ENCODE data around the gene ELOB. TPM values are rescaled to one million over a fixed set of nuclear protein-coding genes. Genes with fewer than 3 reads are reported as not detected.

Gene ELOB
- total and polyA plus RNA-seq, 10 of the 15 experiments (the other 5 are each of a cell fraction or from before 2014, with no cell fraction given) = 86.9 to 823 (median 263) TPM

- ATAC-seq (no peak), FAIRE-seq (no peak), DNase-seq (ENCODE audit: low read depth, low spot score) (no peak)
- H3K79me2 ChIP-seq (ENCODE audit: control insufficient read depth, insufficient read depth, low read length) = peaks cover 27% of the 10 kb centered on the region
- no peak overlapping the region for H3K4me2 ChIP-seq (ENCODE audit: control insufficient read depth, insufficient read depth)
- peaks cover 20 to 22% of the 10 kb centered on the region in 2 experiments; a peak in 3 of 4 replicates for H3K36me3 ChIP-seq (ENCODE audit: control insufficient read depth in 2 of 2, insufficient read depth in 2 of 2, low read length in 1 of 2)
- SMC1A ChIA-PET (ENCODE audit: uncharacterized antibody, unreplicated experiment) = no interaction called here
- H3K27ac ChIP-seq (ENCODE audit: control insufficient read depth, insufficient read depth) = no peak overlapping the region
- intact Hi-C loops (cut with micrococcal nuclease; ENCODE audit: unreplicated experiment) (no loop called here), in situ Hi-C loops (cut with MboI) (no loop called here)
- CTCF ChIA-PET = interaction anchor here (1.0 kb wide), 1 partner anchor 66 kb away, joined by 3 read pairs; no protein-coding TSS in a partner anchor
- H3K4me3 ChIP-seq = no peak overlapping the region
- TF ChIP-seq LARP7 (IDR thresholded peaks at IDR 0.05) = no peak
- peak; percentile 52 for TF ChIP-seq POLR2A (IDR thresholded peaks at IDR 0.05; ENCODE audit: low read depth, low read length)
- 0 out of 2 replicates have a peak, but pooled peaks have one; percentile 32 for TF ChIP-seq POLR2AphosphoS2 (IDR thresholded peaks at IDR 0.05; ENCODE audit: low read depth, low read length)
- 0 out of 2 replicates have a peak, but pooled peaks have one; percentile 9 for TF ChIP-seq PML (IDR thresholded peaks at IDR 0.05; ENCODE audit: low read length)
- no peak overlapping the region for H2AFZ ChIP-seq (ENCODE audit: control insufficient read depth, low read depth, low read length)
- H3K27me3 ChIP-seq (replicated peaks in 1 of 2; ENCODE audit: control insufficient read depth in 2 of 2, insufficient read depth in 2 of 2, low read length in 1 of 2) = no peaks in the 10 kb centered on the region
- TSS peak; percentile 25 for BruUV-seq (replicated peaks)
- H3K9ac ChIP-seq (ENCODE audit: control insufficient read depth, insufficient read depth, low read length) = no peak overlapping the region
- no peaks in the 10 kb centered on the region for H3K9me3 ChIP-seq (replicated peaks; ENCODE audit: control insufficient read depth, insufficient read depth, low read length)
- 85% methylated on average over 12 of the region's 12 CpGs for WGBS (ENCODE audit: insufficient coverage, insufficient replicate concordance, low lambda C conversion rate, missing lambda C conversion rate)
- H3K4me1 ChIP-seq (ENCODE audit: control insufficient read depth, insufficient read depth, low read length) = 0 out of 2 replicates have a peak, but pooled peaks cover 2% of the 10 kb centered on the region
- no peaks in the 10 kb centered on the region for H4K20me1 ChIP-seq (ENCODE audit: control insufficient read depth, insufficient read depth)
- POLR2A ChIA-PET = no interaction called here
- RAD21 ChIA-PET (ENCODE audit: unreplicated experiment) = no interaction called here
These were observed 3.7 kb downstream of the ELOB start for GRCh38 chr16:2773188-2773968.

- peaks cover 36% of the 10 kb centered on the region in 2 experiments; a peak in 3 of 4 replicates for H3K36me3 ChIP-seq (ENCODE audit: control insufficient read depth in 2 of 2, insufficient read depth in 2 of 2, low read length in 1 of 2)
- no peak overlapping the region for H3K4me3 ChIP-seq
- H3K4me1 ChIP-seq (ENCODE audit: control insufficient read depth, insufficient read depth, low read length) = no peaks in the 10 kb centered on the region
- SMC1A ChIA-PET (ENCODE audit: uncharacterized antibody, unreplicated experiment) = interaction anchor here (0.7 kb wide), 1 partner anchor 636 kb away, joined by 3 read pairs; the partner anchor contains the start of gene PKD1
- RAD21 ChIA-PET (ENCODE audit: unreplicated experiment) = no interaction called here
- CTCF ChIA-PET = no interaction called here
- no peak overlapping the region for H3K4me2 ChIP-seq (ENCODE audit: control insufficient read depth, insufficient read depth)
- no peak for DNase-seq (ENCODE audit: low read depth, low spot score)
- WGBS (ENCODE audit: insufficient coverage, insufficient replicate concordance, low lambda C conversion rate, missing lambda C conversion rate) = 80% methylated on average over 17 of the region's 18 CpGs
- H2AFZ ChIP-seq (ENCODE audit: control insufficient read depth, low read depth, low read length) = no peak overlapping the region
- no TSS peak for BruUV-seq (replicated peaks)
- POLR2A ChIA-PET = no interaction called here
- no peaks in the 10 kb centered on the region for H3K9me3 ChIP-seq (replicated peaks; ENCODE audit: control insufficient read depth, insufficient read depth, low read length)
- H4K20me1 ChIP-seq (ENCODE audit: control insufficient read depth, insufficient read depth) = no peaks in the 10 kb centered on the region; the same call in 1 of the 2 replicates
- H3K27ac ChIP-seq (ENCODE audit: control insufficient read depth, insufficient read depth) = no peak overlapping the region
- H3K27me3 ChIP-seq (replicated peaks in 1 of 2; ENCODE audit: control insufficient read depth in 2 of 2, insufficient read depth in 2 of 2, low read length in 1 of 2) = no peaks in the 10 kb centered on the region
- no peak overlapping the region for H3K9ac ChIP-seq (ENCODE audit: control insufficient read depth, insufficient read depth, low read length)
- ATAC-seq = no peak
- H3K79me2 ChIP-seq (ENCODE audit: control insufficient read depth, insufficient read depth, low read length) = peaks cover 16% of the 10 kb centered on the region
- FAIRE-seq = no peak
- intact Hi-C loops (cut with micrococcal nuclease; ENCODE audit: unreplicated experiment) = no loop called here
- in situ Hi-C loops (cut with MboI) = no loop called here
- TF ChIP-seq POLR2A (IDR thresholded peaks at IDR 0.05; ENCODE audit: low read depth, low read length) (peak; percentile 49; the same call in 1 of the 2 replicates), ZZZ3 (IDR thresholded peaks at IDR 0.05; ENCODE audit: control insufficient read depth, insufficient read length, low read depth) (no peak), USF2 (IDR thresholded peaks at IDR 0.05; ENCODE audit: borderline replicate concordance, low read depth, low read length) (no peak), FOXK2 (IDR thresholded peaks at IDR 0.05) (no peak), KLF5 (IDR thresholded peaks at IDR 0.05; ENCODE audit: partially characterized antibody) (no peak), RFX5 (IDR thresholded peaks at IDR 0.05; ENCODE audit: low read depth, low read length) (no peak), ZBTB40 (IDR thresholded peaks at IDR 0.05; ENCODE audit: borderline replicate concordance) (no peak)
These were observed 5.3 kb downstream of the ELOB start for GRCh38 chr16:2771496-2772402.
